HG02943 (cell line): ENCODE data around the gene GMDS.

ENCODE experiments used
- ATAC-seq: cut with Tn5 transposase; IDR thresholded peaks from one replicate; pipeline ENCODE4 v1.9.1; 2021; ENCODE audit warnings: mild to moderate bottlenecking, low read depth, moderate library complexity; ENCODE audit not compliant: unreplicated experiment

GMDS gene

DNA sequence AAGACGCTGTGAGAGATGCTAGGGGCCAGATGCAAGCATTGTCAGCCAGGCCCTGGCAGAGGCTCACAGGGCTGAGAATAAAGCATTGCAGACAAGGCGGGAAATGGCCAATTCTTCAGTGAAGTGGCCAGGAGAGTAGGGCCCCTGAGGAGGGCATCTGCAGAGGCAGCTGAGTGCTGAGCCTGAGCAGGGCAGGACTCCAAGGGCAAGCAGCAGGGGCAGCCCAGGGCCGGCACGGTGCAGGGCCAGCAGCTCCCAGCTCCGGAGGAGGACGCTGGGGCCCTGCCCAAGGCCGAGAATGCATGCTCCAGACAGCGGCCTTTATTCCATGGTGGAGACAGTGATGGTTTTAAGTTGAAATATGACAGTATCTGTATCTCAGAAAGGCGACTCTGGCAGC lies 330.2 kb downstream of the GMDS start:
- no peak for ATAC-seq

DNA sequence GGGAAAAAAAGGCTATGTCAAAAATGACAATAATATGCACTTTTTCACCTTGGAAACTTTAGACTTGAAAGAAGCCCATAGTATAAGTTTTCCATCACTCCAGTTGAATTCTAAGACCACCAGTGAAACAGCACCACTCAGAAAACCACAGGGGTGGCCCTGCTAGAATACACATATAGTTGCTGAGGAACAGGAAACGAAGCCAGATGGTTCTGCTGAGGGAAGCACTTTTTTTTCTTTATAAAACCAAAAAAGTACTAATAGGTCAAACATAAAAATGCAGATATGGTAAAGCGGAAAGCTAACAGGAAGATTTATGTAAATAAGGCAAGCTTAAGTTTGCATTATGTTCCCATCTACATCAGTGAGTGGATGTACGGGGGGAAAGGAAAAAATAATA lies 331.8 kb downstream of the GMDS start:
- no peak for ATAC-seq

DNA sequence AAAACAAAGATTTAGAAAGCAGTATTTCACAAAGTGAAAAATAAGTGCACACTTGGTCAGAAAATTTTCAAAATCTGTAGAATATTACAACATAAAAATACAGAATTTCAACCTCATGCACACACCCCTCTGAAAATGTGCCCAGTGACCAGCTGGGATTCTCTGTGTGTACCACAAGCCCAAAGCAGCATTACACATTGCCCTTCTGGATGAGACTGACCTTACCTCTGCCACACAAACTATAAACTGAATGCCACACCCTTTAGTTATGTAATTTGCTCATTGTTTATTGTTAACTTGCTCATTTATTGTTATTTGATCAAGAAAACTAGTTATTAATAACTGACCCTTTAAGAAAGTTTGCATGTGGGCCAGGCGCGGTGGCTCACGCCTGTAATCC lies 332.7 kb downstream of the GMDS start:
- no peak for ATAC-seq

DNA sequence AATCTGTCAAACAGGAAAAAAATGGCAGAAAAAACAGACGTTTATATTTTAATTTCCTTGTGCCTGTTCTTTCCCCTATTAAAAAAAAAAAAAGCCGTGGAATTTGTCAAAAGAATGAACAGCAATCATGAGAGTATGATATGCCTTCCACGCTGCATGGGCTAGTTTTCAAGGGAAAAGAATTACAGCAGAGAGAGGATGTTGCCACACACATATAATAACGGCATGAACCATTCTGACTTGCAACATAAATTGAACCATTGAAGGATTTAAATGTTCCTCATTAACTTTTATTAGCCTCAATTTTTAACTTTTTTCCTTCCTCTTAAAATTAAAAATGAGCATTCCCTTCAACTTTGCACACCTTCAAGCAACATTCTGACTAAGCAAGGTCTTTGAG lies 333.9 kb downstream of the GMDS start:
- ATAC-seq, result no peak

DNA sequence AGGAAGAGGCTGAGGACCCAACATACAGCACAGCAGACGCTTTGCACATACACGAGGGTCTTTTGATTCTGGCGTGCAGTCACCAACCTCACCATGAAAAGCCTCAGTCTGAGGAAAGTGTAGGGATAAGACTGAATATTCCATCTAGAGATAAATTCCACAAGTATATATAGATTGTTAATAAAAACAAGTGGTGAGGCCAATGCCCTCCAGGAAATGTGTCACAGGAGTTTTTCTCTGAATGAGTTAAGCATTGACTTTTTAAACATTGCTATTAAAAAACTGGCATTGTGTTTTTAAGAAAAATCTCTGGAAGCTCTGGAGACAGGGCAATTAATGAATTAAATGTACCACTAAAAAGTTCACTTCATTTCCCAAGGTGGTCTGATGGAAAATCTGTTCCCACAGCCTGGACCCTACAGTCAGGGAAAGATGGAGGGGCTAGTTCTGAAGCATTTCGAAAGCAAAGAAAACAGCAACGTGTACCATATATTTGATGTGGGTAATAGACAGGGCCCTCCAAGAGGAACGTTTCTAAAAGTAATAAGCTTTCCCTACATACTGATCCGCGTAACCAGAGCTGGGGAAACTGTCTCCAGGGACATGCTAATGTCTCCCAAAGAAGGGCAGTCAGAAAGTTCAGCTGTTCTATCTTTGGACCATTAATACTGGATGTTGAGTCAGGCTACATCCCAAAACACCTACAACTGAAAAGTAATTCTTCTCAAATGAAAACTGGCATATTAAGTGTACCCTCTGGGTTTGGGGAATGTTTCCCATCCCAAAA lies 334.6 kb downstream of the GMDS start:
- ATAC-seq, result no peak

DNA sequence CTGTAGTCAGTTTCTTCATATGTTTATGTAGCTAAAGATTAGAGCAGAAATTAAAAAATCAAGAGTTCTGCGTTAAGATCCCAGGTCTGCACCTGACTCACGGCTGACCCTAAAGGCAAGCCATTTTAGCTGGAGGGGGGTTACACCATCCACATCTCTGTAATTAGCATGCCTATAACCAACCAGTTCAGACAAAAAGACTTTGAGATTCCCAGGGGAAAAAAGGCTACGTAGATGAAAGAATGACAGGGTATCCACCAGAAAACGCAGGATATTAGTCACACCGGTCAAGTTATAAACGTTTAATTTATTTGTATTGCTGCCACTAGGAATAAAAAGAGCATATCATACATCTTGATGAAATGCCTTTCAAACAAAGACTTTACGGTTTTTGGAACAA lies 336.6 kb downstream of the GMDS start:
- no peak for ATAC-seq

DNA sequence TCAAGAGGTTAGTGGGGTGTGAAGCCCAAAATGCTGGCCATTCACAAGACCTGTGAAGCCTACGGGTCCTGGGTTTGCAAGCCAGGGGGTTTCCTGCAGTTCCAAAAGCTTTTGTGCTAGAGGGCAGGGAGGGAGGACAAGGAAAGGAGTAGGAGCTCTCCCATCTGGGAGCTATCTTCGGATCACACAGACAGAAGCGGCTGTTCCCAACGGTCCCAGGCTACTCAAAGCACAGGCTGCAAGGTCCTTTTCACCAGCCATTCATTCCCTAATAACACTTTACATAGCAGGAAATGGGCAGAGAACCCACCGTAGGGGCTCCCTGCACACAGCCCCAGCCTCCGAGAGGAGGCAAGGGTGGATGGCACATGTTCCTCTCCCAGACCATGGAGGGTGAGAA lies 338.8 kb downstream of the GMDS start:
- no peak for ATAC-seq

DNA sequence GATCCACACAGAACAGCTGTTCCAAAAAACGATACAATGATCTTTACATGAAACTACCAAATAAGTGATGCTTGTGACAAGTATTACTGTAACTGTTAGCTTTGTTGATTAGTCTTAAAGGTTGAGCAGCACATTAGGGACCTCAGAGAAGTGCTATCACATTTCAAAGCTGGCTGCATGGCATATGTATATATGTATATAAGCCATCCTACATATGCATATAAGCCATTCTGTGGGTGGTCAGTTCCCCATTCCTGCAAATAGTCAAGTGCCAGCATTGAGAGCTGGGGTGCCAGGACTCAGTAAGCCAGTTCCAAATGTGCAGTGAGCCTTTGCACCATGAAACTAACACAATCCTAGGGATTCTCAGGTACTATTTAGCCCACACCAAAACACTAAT lies 339.4 kb downstream of the GMDS start:
- no peak for ATAC-seq

DNA sequence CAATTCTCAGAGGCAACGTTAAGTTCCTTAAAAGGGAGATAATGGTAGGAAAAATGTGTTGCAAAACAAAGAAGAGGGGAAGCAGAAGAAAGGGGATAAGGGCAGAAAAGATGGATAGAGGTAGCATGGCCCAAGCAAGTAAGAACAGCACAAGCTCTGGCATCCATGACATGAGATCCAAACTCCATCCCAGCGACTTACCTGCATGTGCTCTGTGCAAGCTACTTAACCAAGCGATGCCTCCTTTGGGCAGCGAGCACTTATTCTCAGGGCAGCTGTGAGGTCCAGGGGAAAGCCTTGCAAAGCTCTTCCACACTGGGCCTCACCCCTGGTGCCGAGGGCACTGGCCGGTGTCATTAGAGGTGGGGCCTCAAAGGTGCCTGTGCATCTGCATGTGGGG lies 340.5 kb downstream of the GMDS start:
- no peak for ATAC-seq

DNA sequence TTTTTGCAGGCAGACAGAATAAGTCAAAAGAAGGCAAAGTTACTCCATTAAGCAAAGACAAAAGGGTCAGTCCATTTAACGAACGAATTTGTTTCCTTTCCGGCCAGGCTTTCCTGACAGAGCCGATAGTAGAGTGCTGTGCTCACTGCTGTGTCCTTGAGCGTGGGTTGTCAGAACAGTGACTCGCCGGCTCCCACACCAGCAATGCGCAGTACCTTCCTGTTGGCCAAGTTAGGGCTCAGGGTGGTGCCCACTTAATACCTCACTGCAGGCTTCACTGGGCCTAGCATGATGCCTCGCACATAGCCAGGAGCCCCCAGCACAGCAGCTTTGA lies 341.0 kb downstream of the GMDS start:
- no peak for ATAC-seq

DNA sequence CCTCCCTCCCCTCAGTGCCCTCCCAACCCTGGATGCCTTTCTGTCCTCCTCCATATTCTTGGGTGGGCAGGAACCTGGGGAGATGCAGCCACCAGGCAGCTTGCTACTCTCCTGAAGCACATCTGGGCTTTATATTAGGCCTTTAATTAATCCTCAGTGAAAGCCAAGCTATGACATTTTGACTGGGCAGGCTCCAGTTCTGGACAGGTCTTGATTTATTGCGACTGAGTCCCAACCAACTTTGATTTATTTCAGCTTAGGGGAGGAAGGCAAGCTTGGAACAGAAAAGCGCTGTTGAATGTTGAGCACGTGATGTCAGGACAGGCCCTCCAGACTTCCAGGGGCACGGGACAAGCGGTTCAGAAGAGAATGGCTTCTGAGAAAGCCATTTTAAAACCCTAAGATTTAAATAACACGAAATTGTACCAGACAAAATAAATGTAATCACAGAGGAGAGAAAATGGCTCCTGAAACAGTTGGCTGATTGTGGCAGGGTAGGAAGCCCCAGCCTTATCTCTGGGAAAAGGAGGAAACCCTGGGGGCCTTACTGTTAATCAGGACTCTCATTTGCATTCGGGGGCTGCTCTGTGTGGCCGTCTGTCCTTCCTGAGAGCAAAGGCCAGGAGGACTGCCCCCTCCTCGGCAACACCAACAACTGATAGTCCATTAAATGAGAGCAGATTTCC lies 341.5 kb downstream of the GMDS start:
- ATAC-seq, result no peak

DNA sequence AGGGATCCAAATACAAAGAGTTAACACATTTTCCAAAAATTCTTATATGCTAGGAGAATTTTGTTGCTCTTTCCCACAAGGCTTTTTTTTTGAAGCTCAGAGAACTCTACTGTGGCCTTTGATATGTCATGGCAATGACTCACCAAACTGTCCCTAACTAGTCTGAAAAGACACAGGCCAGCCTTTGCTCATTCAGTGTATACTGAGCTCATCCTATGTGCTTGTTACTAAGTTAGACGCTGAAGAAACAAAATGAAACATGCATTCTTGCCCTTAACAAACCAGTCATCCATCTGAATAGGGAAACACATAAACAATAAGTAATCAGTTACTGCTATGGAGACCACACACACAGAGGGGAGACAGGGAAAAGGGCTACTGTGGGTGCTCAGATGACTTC lies 343.8 kb downstream of the GMDS start:
- ATAC-seq, result no peak

DNA sequence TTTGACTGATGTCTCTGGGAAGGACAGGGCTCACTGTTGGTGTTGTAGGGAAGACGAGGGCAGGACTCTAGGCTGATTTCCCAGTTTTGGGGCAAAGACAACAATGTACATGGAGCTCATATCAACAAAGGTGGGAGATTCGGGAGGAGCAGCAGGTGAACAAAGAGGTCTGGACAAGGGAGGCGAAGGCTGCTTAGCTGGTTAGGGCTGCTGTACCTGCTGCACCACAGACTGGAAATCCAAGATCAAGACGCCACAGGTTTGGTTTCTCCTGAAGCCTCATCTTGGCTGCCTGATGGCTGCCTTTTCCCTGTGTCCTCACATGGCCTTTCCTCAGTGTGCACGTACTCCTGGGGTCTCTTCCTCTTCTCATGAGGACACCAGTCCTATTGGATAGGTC lies 348.5 kb downstream of the GMDS start:
- ATAC-seq, result no peak

DNA sequence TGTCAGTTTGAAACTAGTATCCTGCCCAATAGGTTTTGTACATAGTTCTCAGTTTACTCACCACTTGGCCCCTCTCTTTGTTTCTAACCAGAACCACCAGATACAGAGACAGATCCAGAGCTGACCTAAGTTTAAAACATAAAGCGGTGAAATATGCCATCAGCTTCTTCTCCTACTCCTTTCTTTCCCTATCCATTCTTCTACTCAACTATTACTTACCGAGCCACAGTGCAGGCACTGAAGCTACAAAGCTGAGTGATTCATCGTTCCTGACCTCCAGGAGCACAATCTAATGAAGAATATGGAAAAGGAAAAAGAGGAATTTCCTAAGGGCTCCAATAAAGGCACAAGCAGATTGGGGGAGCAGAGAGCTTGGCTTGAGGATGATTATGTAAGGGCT lies 349.7 kb downstream of the GMDS start:
- ATAC-seq, result no peak

DNA sequence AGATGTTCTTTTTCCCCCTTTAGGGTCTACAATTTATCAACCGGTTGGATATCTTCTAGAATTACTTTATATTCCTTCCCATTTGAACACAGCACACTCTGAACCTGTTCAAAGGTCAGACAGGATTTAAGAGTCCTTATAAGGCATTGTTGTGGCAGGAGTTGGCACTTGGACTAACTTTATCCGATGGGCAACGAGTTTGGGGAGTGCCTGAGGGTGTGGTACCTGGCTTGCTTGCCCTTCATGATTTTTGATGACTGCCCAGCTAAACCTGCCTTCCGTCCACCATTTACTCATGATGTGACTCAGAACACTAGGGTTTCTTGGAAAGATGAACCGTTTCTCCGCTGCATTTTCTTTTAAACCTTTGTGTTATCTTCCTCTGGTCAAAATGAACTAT lies 350.5 kb downstream of the GMDS start:
- ATAC-seq, result no peak

DNA sequence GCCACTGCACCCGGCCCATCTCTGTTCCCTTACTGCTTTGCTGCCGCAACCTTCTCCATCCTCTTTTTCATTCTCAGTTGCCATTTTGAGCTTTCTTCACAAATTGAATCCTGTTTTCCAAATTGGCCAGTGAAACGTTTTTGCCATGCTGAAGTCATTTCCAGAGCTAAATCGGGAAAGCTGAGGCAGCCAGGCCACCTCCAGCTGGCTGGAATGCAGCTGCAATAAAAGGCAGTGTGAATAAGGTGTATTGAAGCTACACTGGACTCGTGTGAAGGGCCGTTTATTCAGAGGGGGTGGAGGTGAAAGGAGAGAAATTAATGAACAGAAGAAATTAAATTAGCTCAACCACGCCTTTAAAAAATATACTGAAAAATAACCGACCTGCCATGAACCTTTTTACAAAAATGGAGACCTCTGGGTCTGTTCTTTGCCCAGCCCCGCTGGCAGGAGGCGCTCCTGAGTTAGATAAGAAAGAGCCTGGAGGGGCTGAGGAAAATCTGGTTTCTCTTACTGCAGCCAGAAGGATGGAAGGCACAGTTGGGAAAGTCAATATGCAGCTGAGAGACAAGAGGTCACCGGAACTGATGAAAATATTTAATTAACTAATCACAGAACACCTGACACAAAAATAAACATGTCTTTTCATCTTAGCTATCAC lies 351.8 kb downstream of the GMDS start:
- ATAC-seq, result no peak

DNA sequence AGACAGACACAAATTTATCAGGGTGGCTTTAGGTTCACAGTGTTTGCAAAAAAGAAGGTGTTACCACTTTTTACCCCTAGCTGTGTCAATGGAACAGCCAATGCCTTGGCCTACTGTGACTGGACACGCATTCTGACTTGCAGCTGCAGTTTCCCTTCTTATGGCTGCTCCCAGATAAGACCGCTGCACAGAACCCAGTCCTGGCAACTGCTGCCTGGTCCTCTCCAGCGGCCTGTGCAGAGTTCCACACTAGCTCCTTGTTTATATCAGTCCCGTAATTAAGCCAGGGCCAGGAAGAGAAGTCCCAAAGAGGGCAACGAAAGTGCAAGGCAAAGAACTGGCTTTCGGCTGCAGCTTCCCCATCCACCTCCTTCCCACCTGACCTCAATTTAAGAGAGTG lies 352.7 kb downstream of the GMDS start:
- ATAC-seq, result no peak

DNA sequence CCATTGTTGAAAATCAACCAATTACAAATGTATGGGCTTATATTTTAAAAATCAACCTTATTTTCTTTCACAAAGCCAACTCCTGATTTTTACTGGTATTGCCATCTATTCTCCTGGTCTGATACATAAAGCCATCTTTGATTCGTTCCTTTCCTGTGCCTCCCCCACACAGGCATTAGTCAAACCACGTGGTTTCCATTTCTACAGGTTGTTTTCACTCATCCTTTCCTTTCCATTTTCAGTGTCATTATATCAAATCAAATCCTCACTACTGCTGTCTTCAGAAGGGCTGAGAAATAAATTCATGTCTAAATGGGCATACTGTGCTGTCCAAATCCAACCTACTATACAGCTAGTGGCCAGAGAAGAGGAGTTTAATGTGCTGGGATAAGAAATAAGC lies 354.4 kb downstream of the GMDS start:
- ATAC-seq, result no peak

DNA sequence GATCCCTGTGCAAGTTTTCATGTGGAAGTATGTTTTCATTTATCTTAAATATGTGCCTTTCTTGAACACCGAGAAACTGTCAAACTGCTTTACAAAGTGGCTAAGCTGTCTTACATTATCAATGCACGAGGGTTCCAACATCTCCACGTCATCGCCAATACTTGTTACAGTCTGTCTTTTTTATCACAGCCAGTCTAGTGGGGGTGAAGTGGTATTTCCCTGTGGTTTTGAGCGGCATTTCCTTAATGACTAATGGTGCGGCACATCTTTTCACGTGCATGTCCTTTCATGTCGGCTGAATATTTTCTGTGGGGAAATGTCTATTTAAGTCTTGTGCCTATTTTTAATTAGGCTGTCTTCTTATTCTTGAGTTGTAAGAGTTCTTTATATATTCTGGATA lies 355.3 kb downstream of the GMDS start:
- no peak for ATAC-seq

DNA sequence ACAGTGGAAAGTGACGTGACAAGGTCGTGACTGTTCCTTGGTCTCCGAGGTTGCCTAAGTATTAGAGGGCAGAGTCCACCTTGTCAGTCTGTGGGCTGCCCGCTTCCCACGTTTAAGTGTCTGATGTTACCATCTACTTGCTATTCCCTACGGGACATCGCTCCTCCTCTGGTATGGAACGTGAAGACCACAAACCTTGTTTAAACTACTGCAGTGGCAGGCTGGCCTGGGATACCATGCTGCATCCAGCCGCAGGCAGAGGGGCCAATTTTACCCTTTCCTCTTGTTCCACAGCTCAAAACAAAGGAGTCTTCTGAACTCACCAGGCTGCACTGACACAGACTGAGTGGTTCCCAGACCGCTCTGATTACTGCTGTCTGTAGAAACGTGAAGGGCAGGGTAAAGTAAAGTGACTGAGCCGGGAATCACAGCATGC lies 359.8 kb downstream of the GMDS start:
- ATAC-seq, result no peak

DNA sequence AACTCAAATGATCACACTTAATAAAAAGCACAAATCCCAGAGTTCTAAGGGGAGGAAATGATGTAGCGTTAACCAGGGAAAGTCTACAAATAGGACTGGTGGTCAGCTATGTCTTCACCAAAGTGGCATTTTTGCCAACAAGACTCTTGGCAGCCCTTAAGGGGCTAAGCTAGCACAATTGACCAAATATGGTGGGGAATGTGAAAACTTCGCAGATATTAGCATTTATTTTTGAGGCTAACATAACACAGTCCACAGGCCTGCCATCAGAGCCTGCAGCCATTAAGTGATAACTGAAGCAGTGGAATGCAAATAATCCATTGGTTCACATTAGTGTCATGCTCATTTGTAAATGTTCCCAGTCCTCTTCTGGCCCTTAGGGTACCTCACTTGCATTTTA lies 361.1 kb downstream of the GMDS start:
- ATAC-seq, result no peak

DNA sequence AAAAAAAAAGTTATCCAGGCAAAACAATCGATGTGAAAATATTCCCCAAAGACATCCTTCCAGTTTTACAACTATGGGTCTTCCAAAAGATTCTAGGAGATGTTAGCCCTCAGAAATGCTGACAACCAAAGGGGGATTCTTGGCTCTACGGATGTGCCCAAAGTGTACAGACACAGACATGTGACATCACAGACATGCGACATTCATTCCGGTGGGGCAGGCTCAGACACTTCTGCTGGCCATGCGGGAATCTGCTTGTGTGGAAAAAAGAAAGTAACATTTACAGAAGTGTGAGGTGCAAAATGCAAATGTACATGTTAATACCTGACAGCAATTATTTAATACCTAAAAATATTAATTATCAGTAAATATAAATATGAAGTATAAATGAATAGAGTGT lies 367.1 kb downstream of the GMDS start:
- no peak for ATAC-seq
